ENCODE data around the gene AK3. TPM values are rescaled to one million over a fixed set of nuclear protein-coding genes. Genes with fewer than 3 reads are reported as not detected.

The AK3 gene
- total and polyA plus RNA-seq, 2 of the 8 experiments (the other 6 are each of a cell fraction or from before 2014, with no cell fraction given): 8.9 to 30.0 TPM

DNA sequence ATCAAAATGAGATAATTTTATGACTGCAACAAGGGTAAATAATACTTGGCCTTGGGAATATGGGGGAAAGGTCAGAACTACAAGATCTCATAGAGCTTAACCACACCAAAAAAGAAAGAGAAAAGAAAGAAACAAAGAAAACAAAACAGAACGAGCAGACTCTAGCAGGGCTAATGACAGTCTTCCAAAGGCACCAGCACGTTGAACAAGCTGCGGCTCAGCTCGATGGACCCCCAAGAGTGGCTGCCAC lies 689 bp downstream of the AK3 start (continued):
- TF ChIP-seq, protein P1, sequence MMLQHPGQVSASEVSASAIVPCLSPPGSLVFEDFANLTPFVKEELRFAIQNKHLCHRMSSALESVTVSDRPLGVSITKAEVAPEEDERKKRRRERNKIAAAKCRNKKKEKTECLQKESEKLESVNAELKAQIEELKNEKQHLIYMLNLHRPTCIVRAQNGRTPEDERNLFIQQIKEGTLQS (IDR thresholded peaks at IDR 0.05; ENCODE audit: insufficient read depth, low read depth, low read length): no peak
- TF ChIP-seq RFX5 (IDR thresholded peaks at IDR 0.05; ENCODE audit: borderline replicate concordance, low read depth, low read length) (no peak), TEAD4 (IDR thresholded peaks at IDR 0.05; ENCODE audit: low read depth, low read length) (no peak), CEBPB (IDR thresholded peaks at IDR 0.05; ENCODE audit: low read depth, low read length) (no peak), NRF1 (IDR thresholded peaks at IDR 0.05; ENCODE audit: low read depth, low read length) (no peak), RXRA (IDR thresholded peaks at IDR 0.05; ENCODE audit: insufficient read depth, low read depth, low read length) (no peak)

Measured in H1 (cell line).